NCI-H1436 (cell line): ENCODE measurements around the gene NEURL1B.
"Not testable (repeated sequence)": the region's sequence is repeated elsewhere in the genome, so short reads cannot be mapped to it uniquely, and the experiment has no call there.

ENCODE experiments used
- DNase-seq: peaks from one replicate; lab custom pipeline; 2025; lab: John Stamatoyannopoulos, UW

NEURL1B gene

GRCh38 chr5:172640822-172641358 is at the start of gene NEURL1B:
Gene NEURL1B, plus strand, starts transcription at chr5:172641263. Its CDS starts 144 bp downstream, at chr5:172641407.
- DNase-seq: peak; percentile 66

GRCh38 chr5:172591636-172592035 is 49.4 kb upstream of the NEURL1B start:
- no peak for DNase-seq

GRCh38 chr5:172592881-172593280 is 48.2 kb upstream of the NEURL1B start:
- no peak for DNase-seq

GRCh38 chr5:172593306-172593705 is 47.8 kb upstream of the NEURL1B start:
- DNase-seq: no peak

- DNase-seq: no peak
Measured at GRCh38 chr5:172593721-172594235, 47.3 kb upstream of the NEURL1B start.

- no peak for DNase-seq
Measured at GRCh38 chr5:172594431-172594830, 46.6 kb upstream of the NEURL1B start.

- no peak for DNase-seq
Measured at GRCh38 chr5:172594867-172595466, 46.1 kb upstream of the NEURL1B start.

- no peak for DNase-seq
Measured at GRCh38 chr5:172595596-172596455, 45.2 kb upstream of the NEURL1B start.

GRCh38 chr5:172596638-172597231 is 44.3 kb upstream of the NEURL1B start:
- DNase-seq: no peak

GRCh38 chr5:172597755-172598155 is 43.3 kb upstream of the NEURL1B start:
- DNase-seq: no peak

- DNase-seq: no peak
Measured at GRCh38 chr5:172598251-172599203, 42.5 kb upstream of the NEURL1B start.

- no peak for DNase-seq
Measured at GRCh38 chr5:172599204-172599567, 41.9 kb upstream of the NEURL1B start.

GRCh38 chr5:172600571-172600970 is 40.5 kb upstream of the NEURL1B start:
- DNase-seq: no peak

GRCh38 chr5:172601576-172601975 is 39.5 kb upstream of the NEURL1B start:
- DNase-seq: not testable (repeated sequence)

- no peak for DNase-seq
Measured at GRCh38 chr5:172602783-172603231, 38.3 kb upstream of the NEURL1B start.

- DNase-seq: no peak
Measured at GRCh38 chr5:172603251-172603806, 37.7 kb upstream of the NEURL1B start.

GRCh38 chr5:172605466-172605865 is 35.6 kb upstream of the NEURL1B start:
- DNase-seq: no peak

- no peak for DNase-seq
Measured at GRCh38 chr5:172606156-172606785, 34.8 kb upstream of the NEURL1B start.

GRCh38 chr5:172607213-172607793 is 33.8 kb upstream of the NEURL1B start:
- DNase-seq: no peak

GRCh38 chr5:172608773-172609172 is 32.3 kb upstream of the NEURL1B start:
- DNase-seq: no peak
